ENCODE measurements around the gene STYXL1. TPM values are rescaled to one million over a fixed set of nuclear protein-coding genes. Genes with fewer than 3 reads are reported as not detected.
"Not testable (repeated sequence)": the region's sequence is repeated elsewhere in the genome, so short reads cannot be mapped to it uniquely, and the experiment has no call there.

Gene STYXL1
- total RNA-seq, 2 donors from 2014 or later, result 9.3 to 14.6 TPM

GRCh38 chr7:76086070-76086469 lies 38.3 kb upstream of the STYXL1 start:
- ATAC-seq (ENCODE audit: insufficient number of reproducible peaks, low FRiP score, low read depth), result no peak
- no peak for TF ChIP-seq CTCF (IDR thresholded peaks at IDR 0.05)
- no peak for DNase-seq (ENCODE audit: low spot score)
- H3K27me3 ChIP-seq (replicated peaks; ENCODE audit: insufficient read depth), result no peaks in the 10 kb centered on the region
- H3K36me3 ChIP-seq, result no peaks in the 10 kb centered on the region
- H3K9me3 ChIP-seq, result no peaks in the 10 kb centered on the region
- no peaks in the 10 kb centered on the region for H3K4me1 ChIP-seq (ENCODE audit: control insufficient read depth in 1 of 2, low read depth in 2 of 2)
- H3K27ac ChIP-seq, result no peak overlapping the region
- H3K4me3 ChIP-seq, result no peak overlapping the region

- H3K9me3 ChIP-seq; H3K36me3 ChIP-seq; H3K4me1 ChIP-seq (ENCODE audit: control insufficient read depth in 1 of 2, low read depth in 2 of 2); H3K4me3 ChIP-seq; ATAC-seq (ENCODE audit: insufficient number of reproducible peaks, low FRiP score, low read depth); H3K27ac ChIP-seq; DNase-seq (ENCODE audit: low spot score); H3K27me3 ChIP-seq (replicated peaks; ENCODE audit: insufficient read depth): not testable (repeated sequence)
These were observed 36.3 kb upstream of the STYXL1 start for GRCh38 chr7:76084115-76084514.

GRCh38 chr7:76080204-76080603 lies 32.4 kb upstream of the STYXL1 start:
- Histone ChIP-seq H3K27ac (no peak overlapping the region), H3K27me3 (replicated peaks; ENCODE audit: insufficient read depth) (no peaks in the 10 kb centered on the region), H3K36me3 (no peaks in the 10 kb centered on the region), H3K4me1 (ENCODE audit: control insufficient read depth in 1 of 2, low read depth in 2 of 2) (no peaks in the 10 kb centered on the region), H3K9me3 (no peaks in the 10 kb centered on the region), H3K4me3 (no peak overlapping the region)
- no peak for TF ChIP-seq CTCF (IDR thresholded peaks at IDR 0.05)
- DNase-seq (ENCODE audit: low spot score) (no peak), ATAC-seq (ENCODE audit: insufficient number of reproducible peaks, low FRiP score, low read depth) (no peak)

- H3K9me3 ChIP-seq, result no peaks in the 10 kb centered on the region
- no peak overlapping the region for H3K4me3 ChIP-seq
- DNase-seq (ENCODE audit: low spot score), result no peak
- no peak for TF ChIP-seq CTCF (IDR thresholded peaks at IDR 0.05)
- no peak overlapping the region for H3K27ac ChIP-seq
- H3K4me1 ChIP-seq (ENCODE audit: control insufficient read depth in 1 of 2, low read depth in 2 of 2), result no peaks in the 10 kb centered on the region
- no peaks in the 10 kb centered on the region for H3K27me3 ChIP-seq (replicated peaks; ENCODE audit: insufficient read depth)
- no peaks in the 10 kb centered on the region for H3K36me3 ChIP-seq
- ATAC-seq (ENCODE audit: insufficient number of reproducible peaks, low FRiP score, low read depth), result no peak
These were observed 29.6 kb upstream of the STYXL1 start for GRCh38 chr7:76077435-76077834.

GRCh38 chr7:76076995-76077394 lies 29.2 kb upstream of the STYXL1 start:
- Histone ChIP-seq H3K4me3 (no peak overlapping the region), H3K9me3 (no peaks in the 10 kb centered on the region), H3K36me3 (no peaks in the 10 kb centered on the region), H3K27me3 (replicated peaks; ENCODE audit: insufficient read depth) (no peaks in the 10 kb centered on the region), H3K27ac (no peak overlapping the region), H3K4me1 (ENCODE audit: control insufficient read depth in 1 of 2, low read depth in 2 of 2) (no peaks in the 10 kb centered on the region)
- TF ChIP-seq CTCF (IDR thresholded peaks at IDR 0.05), result no peak
- ATAC-seq (ENCODE audit: insufficient number of reproducible peaks, low FRiP score, low read depth) (no peak), DNase-seq (ENCODE audit: low spot score) (no peak)

- DNase-seq (ENCODE audit: low spot score) (no peak), ATAC-seq (ENCODE audit: insufficient number of reproducible peaks, low FRiP score, low read depth) (no peak)
- H3K27ac ChIP-seq, result no peak overlapping the region
- H3K36me3 ChIP-seq, result no peaks in the 10 kb centered on the region
- no peaks in the 10 kb centered on the region for H3K9me3 ChIP-seq
- TF ChIP-seq CTCF (IDR thresholded peaks at IDR 0.05), result no peak
- no peak overlapping the region for H3K4me3 ChIP-seq
- no peaks in the 10 kb centered on the region for H3K4me1 ChIP-seq (ENCODE audit: control insufficient read depth in 1 of 2, low read depth in 2 of 2)
- no peaks in the 10 kb centered on the region for H3K27me3 ChIP-seq (replicated peaks; ENCODE audit: insufficient read depth)
These were observed 27.2 kb upstream of the STYXL1 start for GRCh38 chr7:76074972-76075370.

Measured in thoracic aorta (tissue), 2 donors.